ENCODE results near the gene CHMP4A.

- no peak for TF ChIP-seq CTCF (IDR thresholded peaks at IDR 0.05; ENCODE audit: poor library complexity, severe bottlenecking)
- no peak for TF ChIP-seq RAD21 (conservative IDR thresholded peaks at IDR 0.05)
Measured at GRCh38 chr14:24251880-24252288, 38.6 kb upstream of the CHMP4A start.

All from neural cell (in vitro differentiated cells).